ENCODE measurements around the gene DPT.

Gene DPT

DNA sequence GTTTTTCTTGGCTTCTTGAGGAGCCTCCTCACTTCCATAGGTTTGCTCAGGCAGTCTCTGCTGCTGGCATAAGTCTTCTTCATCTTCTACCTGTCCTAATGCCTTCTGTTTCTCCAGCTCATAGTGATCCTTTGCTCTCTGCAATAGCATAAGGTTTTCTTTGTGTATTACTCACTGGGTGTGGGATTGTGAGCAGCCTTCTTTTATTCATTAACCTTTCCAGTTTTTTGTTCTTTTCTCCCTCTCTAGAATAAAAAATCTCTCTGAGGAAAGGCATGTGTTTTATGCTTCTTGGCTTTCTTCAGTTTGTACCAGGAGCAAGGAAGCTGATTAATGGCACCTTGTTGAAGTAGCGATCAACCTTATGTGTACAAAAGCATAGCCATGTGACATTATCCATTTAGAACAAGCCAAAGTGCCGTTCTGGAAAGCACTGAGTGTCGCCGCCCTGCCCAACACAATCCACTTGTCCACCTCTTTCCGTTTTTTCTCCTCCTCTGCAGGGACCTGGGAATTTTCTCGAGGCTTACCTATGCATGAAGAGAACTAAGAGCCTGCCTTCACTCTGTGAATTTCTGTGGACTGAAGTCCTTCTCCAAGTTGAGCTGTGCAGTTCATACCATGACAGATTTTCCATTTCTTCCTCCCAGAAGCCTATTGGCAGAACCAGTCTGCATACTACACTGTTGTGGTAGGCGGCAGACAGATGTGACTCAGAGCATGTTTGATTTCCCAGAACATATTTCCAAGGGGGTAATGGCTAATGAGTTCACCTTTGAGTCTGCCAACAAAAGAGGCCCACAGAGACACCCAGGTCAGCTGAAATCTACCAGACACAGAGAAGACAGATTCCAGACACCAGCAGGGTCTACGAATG lies 39.0 kb downstream of the DPT start:
- Mint-ChIP-seq H3K36me3 (ENCODE audit: insufficient read depth) (no peaks in the 10 kb centered on the region), H3K27me3 (peaks cover 20% of the 10 kb centered on the region), H3K9me3 (no peaks in the 10 kb centered on the region), H3K4me1 (no peaks in the 10 kb centered on the region), H3K4me3 (no peak overlapping the region), H3K27ac (ENCODE audit: low read depth) (no peak overlapping the region)
- ATAC-seq (replicated peaks; ENCODE audit: extremely low read depth, poor library complexity, severe bottlenecking), result no peak
- no peak for DNase-seq (ENCODE audit: low spot score in 2 of 2)

DNA sequence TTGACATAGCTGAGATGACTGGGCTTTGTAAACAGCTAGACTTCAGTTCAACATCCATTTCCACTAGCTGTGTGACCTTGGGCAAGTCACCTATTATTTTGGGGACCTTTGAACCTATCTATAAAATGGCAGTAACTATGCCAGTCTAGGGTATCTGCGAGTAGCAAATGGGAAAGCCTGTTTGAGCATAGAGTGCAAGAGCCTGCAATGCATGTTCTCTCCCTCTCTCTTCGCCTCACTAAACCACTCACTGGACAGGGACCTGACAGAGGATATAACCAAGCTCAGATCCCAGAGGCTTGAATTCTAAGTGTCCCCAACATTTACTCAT lies 39.7 kb downstream of the DPT start:
- no peak for DNase-seq (ENCODE audit: low spot score in 2 of 2)
- no peaks in the 10 kb centered on the region for H3K36me3 Mint-ChIP-seq (ENCODE audit: insufficient read depth)
- peaks cover 25% of the 10 kb centered on the region for H3K27me3 Mint-ChIP-seq
- no peaks in the 10 kb centered on the region for H3K9me3 Mint-ChIP-seq
- H3K4me3 Mint-ChIP-seq, result no peak overlapping the region
- H3K27ac Mint-ChIP-seq (ENCODE audit: low read depth), result no peak overlapping the region
- ATAC-seq (replicated peaks; ENCODE audit: extremely low read depth, poor library complexity, severe bottlenecking), result no peak
- H3K4me1 Mint-ChIP-seq, result no peaks in the 10 kb centered on the region

DNA sequence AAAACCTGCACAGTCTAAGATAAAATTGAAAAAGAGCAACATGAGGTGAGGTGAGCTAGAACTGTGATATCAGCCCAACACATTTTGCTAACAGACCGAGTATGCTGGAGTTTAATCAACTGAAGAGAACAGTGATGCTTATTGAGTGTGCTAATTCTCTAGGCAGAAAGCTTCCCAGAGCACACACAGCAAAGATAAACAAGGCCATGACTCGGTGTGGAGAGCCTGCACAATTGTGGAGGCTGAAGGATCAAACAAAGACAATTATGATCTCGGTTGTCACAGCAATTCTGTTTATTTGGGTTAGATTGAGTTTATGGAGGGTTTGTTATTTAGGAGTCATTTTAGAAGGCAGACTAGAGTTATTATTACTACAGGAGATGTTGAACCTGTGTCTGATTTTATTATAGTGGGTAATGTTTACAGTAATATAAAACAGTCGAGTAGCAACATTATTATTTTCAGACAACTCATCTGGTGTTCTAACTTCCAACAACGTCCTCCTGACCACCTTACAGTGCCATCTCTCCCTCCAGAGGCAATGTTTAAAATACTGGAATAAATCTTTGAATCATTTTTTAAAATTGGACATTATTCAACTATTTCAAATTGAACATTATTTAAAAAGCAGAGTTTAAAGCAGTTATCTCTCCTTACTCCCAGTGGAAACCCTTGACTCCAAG lies 40.2 kb downstream of the DPT start:
- H3K9me3 Mint-ChIP-seq, result no peaks in the 10 kb centered on the region
- no peak overlapping the region for H3K4me3 Mint-ChIP-seq
- DNase-seq (ENCODE audit: low spot score in 2 of 2) (no peak), ATAC-seq (replicated peaks; ENCODE audit: extremely low read depth, poor library complexity, severe bottlenecking) (no peak)
- H3K36me3 Mint-ChIP-seq (ENCODE audit: insufficient read depth), result no peaks in the 10 kb centered on the region
- H3K27ac Mint-ChIP-seq (ENCODE audit: low read depth), result no peak overlapping the region
- H3K27me3 Mint-ChIP-seq, result peaks cover 30% of the 10 kb centered on the region
- H3K4me1 Mint-ChIP-seq, result no peaks in the 10 kb centered on the region

DNA sequence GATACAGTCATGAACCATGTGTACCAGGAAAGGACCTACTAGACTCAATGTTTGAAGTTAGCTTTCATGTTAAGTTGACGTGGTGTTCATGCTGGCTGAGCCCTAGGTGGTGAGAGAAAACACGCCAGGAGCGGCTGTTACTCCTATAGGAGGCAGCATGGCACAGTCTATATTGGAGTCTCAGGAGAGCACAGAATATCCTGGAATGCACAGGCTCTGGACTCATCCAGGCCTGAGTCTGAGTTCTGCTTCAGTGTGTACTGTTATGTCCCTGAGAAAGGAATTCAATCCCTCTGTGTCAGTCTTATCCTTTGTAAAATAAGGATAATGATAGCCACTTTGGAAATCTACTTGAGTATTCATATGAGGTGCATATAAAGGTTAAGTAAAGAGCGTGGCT lies 41.2 kb downstream of the DPT start:
- no peaks in the 10 kb centered on the region for H3K9me3 Mint-ChIP-seq
- H3K4me1 Mint-ChIP-seq, result no peaks in the 10 kb centered on the region
- H3K4me3 Mint-ChIP-seq, result no peak overlapping the region
- no peak for DNase-seq (ENCODE audit: low spot score in 2 of 2)
- H3K27ac Mint-ChIP-seq (ENCODE audit: low read depth), result no peak overlapping the region
- no peak for ATAC-seq (replicated peaks; ENCODE audit: extremely low read depth, poor library complexity, severe bottlenecking)
- H3K36me3 Mint-ChIP-seq (ENCODE audit: insufficient read depth), result no peaks in the 10 kb centered on the region
- H3K27me3 Mint-ChIP-seq, result peaks cover 30% of the 10 kb centered on the region

DNA sequence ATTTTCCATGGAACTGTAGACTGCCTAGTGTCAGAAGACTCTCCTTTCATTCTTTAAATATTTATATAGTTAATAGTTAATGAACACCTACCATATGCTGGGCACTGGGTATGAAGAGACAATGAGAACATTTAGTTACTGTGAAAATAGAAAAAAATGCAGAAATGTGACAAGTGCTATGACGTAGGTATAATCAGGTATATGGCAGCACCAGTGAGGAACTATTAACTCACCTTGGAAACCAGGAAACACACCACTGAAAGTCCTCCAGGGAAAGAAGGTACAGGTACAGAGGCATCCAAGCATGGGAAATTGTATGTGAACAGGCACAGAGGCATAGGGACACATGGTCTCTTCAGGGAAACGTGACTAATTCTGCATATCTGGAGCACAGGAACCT lies 42.3 kb downstream of the DPT start:
- Mint-ChIP-seq H3K36me3 (ENCODE audit: insufficient read depth) (no peaks in the 10 kb centered on the region), H3K27ac (ENCODE audit: low read depth) (no peak overlapping the region), H3K4me1 (no peaks in the 10 kb centered on the region), H3K9me3 (peaks cover 5% of the 10 kb centered on the region), H3K27me3 (peaks cover 36% of the 10 kb centered on the region), H3K4me3 (no peak overlapping the region)
- ATAC-seq (replicated peaks; ENCODE audit: extremely low read depth, poor library complexity, severe bottlenecking) (no peak), DNase-seq (ENCODE audit: low spot score in 2 of 2) (no peak)

DNA sequence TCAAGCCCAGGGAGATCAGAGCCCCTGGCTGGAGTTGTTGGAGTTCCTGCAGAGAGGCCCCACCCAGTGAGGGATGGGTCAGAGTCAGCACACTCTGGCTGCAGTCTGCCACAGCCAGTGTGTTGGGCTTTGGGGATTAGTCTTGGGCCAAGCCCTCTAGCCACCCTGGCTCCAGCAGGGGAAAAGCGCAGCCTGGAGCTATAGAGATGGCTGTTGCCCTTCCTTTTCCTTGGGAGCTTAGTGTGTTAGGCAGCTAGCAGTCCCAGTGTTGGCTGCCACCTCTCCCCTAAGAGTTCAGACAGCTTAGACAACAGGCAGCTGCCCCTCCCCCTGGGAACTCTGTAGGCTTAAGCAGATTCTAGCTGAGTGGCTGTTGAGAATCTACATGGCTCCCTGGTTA lies 45.1 kb downstream of the DPT start:
- no peak overlapping the region for H3K4me3 Mint-ChIP-seq
- no peaks in the 10 kb centered on the region for H3K36me3 Mint-ChIP-seq (ENCODE audit: insufficient read depth)
- H3K4me1 Mint-ChIP-seq, result no peaks in the 10 kb centered on the region
- ATAC-seq (replicated peaks; ENCODE audit: extremely low read depth, poor library complexity, severe bottlenecking), result no peak
- H3K9me3 Mint-ChIP-seq, result peaks cover 15% of the 10 kb centered on the region
- DNase-seq (ENCODE audit: low spot score in 2 of 2), result no peak
- H3K27me3 Mint-ChIP-seq, result peaks cover 52% of the 10 kb centered on the region
- H3K27ac Mint-ChIP-seq (ENCODE audit: low read depth), result no peak overlapping the region

DNA sequence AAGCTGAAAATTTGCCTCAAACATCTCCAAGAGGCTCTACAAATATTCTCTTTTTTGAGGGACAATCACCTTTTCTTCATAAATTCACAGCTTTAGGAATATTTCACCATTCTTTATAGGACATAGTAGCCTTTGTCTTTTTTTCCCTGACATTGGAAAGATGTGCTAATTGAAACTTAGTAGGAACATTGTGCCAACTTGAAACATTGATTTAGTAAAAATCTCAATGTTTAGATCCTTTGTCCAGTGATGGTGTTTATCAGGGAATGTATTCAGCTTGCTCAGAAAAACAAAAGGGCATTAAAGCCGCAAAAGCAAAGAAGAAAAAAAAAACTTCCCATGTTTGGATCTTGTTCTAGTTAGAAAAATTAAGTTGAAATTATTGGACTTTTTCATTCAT lies 52.1 kb downstream of the DPT start:
- peaks cover 12% of the 10 kb centered on the region for H3K9me3 Mint-ChIP-seq
- H3K4me1 Mint-ChIP-seq, result no peaks in the 10 kb centered on the region
- no peak overlapping the region for H3K4me3 Mint-ChIP-seq
- no peak overlapping the region for H3K27ac Mint-ChIP-seq (ENCODE audit: low read depth)
- ATAC-seq (replicated peaks; ENCODE audit: extremely low read depth, poor library complexity, severe bottlenecking) (no peak), DNase-seq (ENCODE audit: low spot score in 2 of 2) (no peak)
- no peaks in the 10 kb centered on the region for H3K36me3 Mint-ChIP-seq (ENCODE audit: insufficient read depth)
- H3K27me3 Mint-ChIP-seq, result peaks cover 18% of the 10 kb centered on the region

DNA sequence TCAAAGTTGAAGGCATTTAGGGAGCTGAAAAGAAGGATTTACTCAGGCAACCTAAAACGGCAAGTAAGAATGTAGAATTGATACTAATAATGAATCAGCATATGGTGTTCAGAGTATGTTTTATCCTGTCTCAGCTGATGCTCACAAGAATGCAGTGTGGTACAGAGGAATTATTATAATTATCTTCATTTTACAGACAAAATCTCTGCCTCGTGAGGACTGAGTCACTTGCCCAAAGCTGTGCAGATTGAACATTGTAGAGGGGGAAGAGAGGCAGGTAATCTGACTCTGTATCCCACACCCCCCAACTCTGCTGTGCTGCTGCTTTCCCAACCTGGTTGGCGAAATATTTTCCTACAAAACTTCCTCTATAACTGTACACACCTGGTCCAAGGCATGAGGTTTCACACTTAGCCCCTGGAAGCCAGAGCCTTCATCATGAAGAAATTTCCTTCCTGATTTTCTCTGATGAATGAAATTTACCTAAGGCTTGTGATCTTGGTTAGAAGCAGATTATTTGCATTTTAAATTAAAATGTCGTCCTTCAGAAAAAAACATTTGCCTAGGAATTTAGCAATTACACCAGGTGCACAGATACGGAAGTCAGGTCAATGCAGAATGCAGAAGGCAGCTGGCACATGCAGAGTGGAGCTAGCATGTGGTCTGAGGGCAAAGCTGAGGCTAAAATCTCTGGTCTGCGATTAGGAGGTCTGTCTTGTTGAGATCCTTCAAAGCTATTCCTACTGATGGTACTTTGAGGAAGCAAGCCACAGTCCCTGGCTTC lies 52.8 kb downstream of the DPT start:
- Mint-ChIP-seq H3K36me3 (ENCODE audit: insufficient read depth) (no peaks in the 10 kb centered on the region), H3K9me3 (peaks cover 8% of the 10 kb centered on the region), H3K27me3 (peaks cover 11% of the 10 kb centered on the region), H3K4me3 (no peak overlapping the region), H3K27ac (ENCODE audit: low read depth) (no peak overlapping the region), H3K4me1 (no peaks in the 10 kb centered on the region)
- ATAC-seq (replicated peaks; ENCODE audit: extremely low read depth, poor library complexity, severe bottlenecking) (no peak), DNase-seq (ENCODE audit: low spot score in 2 of 2) (no peak)

DNA sequence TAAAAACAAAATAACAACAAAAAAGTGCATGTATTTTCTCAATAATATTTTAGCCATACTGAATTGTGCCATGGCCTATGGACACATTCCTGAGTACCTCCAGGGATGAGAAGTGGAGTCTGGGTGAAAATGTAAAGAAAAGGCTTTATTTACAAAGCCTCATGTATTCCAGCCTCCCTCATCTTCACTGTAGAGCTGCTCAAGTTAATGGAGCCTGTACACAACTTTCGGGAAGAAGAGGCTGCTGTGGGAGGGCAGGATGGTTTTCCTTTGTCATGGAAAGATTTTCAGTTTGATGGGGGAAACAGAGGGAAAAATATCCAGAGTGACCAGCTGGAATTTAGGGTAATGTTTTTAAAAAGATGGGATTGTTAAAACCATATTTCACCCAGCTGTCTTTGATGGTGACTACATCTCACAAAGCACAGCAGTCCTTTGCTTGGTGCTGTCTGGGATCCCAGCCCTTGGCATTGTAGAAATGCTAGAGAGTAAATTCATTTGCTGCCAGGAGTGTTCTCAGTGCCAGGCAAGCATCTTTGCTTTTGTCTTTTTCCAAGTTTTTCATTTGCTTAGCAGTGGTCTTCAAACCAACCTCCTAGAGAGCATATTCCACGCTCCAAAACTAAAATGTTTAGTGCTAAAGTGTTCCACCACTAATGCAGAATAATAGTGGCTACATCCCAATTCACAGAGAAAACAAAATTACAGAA lies 54.9 kb downstream of the DPT start:
- Mint-ChIP-seq H3K4me3 (no peak overlapping the region), H3K36me3 (ENCODE audit: insufficient read depth) (no peaks in the 10 kb centered on the region), H3K4me1 (no peaks in the 10 kb centered on the region), H3K9me3 (peaks cover 8% of the 10 kb centered on the region), H3K27me3 (no peaks in the 10 kb centered on the region), H3K27ac (ENCODE audit: low read depth) (no peak overlapping the region)
- ATAC-seq (replicated peaks; ENCODE audit: extremely low read depth, poor library complexity, severe bottlenecking) (no peak), DNase-seq (ENCODE audit: low spot score in 2 of 2) (no peak)

DNA sequence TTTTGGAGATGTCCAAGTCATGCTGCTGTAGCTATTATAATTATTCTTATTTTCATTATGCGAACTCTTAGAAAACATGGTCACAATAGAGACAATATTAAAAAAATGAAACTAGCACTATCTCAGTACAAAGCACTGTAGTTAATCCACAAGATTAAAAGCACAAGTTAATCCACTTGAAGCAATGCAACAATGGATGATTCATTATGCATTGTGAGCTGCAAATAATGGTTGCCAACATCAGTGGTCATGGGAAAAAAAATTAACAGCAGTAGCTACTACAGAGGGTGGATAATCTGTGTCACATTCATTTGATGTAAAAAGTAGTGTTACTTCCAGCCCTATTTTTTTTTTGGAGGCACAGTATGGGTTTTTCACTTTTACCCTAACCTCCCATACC lies 56.7 kb downstream of the DPT start:
- no peaks in the 10 kb centered on the region for H3K36me3 Mint-ChIP-seq (ENCODE audit: insufficient read depth)
- no peak overlapping the region for H3K4me3 Mint-ChIP-seq
- peaks cover 8% of the 10 kb centered on the region for H3K9me3 Mint-ChIP-seq
- no peak for ATAC-seq (replicated peaks; ENCODE audit: extremely low read depth, poor library complexity, severe bottlenecking)
- H3K27me3 Mint-ChIP-seq, result no peaks in the 10 kb centered on the region
- DNase-seq (ENCODE audit: low spot score in 2 of 2), result no peak
- H3K27ac Mint-ChIP-seq (ENCODE audit: low read depth), result no peak overlapping the region
- H3K4me1 Mint-ChIP-seq, result no peaks in the 10 kb centered on the region

DNA sequence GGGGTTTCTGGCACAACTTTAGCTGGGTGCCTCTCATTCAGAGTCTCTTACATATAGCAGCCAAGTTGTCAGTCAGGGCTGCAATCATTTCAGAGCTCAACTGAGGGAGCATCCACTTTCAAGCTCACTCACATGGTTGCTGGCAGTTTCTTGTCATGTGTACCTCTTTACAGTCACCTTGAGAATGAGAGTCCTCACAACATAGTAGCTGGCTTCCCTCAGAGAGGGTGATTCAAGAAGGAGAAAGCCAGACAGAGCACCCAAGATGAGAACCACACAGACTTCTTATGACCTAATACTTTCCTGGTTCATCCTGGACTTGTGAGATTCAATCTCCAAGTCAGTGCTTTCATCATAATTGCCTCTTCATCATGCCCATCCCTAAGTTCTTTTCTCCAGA lies 57.2 kb downstream of the DPT start:
- Mint-ChIP-seq H3K4me3 (no peak overlapping the region), H3K27me3 (no peaks in the 10 kb centered on the region), H3K27ac (ENCODE audit: low read depth) (no peak overlapping the region), H3K4me1 (no peaks in the 10 kb centered on the region), H3K9me3 (peaks cover 8% of the 10 kb centered on the region), H3K36me3 (ENCODE audit: insufficient read depth) (no peaks in the 10 kb centered on the region)
- no peak for ATAC-seq (replicated peaks; ENCODE audit: extremely low read depth, poor library complexity, severe bottlenecking)
- no peak for DNase-seq (ENCODE audit: low spot score in 2 of 2)

DNA sequence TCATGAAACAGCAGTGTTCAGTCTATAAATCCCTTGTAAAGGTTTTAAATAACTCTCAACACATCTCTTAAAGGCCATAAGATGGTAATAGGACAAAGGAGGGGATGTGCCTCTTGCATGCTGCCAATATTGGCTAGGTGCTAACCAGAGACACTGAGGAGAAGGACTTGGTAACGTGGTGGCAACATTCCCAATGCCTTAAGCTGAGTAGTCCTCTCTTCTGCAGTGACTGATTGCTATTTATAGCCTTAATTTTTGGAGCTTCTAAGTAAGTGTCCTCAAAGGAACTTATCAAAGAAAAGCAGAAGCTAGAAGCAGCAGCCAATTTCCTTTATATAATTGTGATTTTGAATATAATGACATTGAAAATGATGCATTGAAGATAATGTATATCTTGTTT lies 63.0 kb downstream of the DPT start:
- DNase-seq (ENCODE audit: low spot score in 2 of 2) (no peak), ATAC-seq (replicated peaks; ENCODE audit: extremely low read depth, poor library complexity, severe bottlenecking) (no peak)
- Mint-ChIP-seq H3K4me3 (no peak overlapping the region), H3K36me3 (ENCODE audit: insufficient read depth) (no peaks in the 10 kb centered on the region), H3K27ac (ENCODE audit: low read depth) (no peak overlapping the region), H3K9me3 (peaks cover 3% of the 10 kb centered on the region), H3K4me1 (no peaks in the 10 kb centered on the region), H3K27me3 (peaks cover 19% of the 10 kb centered on the region)

Data from central memory CD8-positive, alpha-beta T cell (primary cell).